Measurements from ENCODE around the gene ANO6.
"Not testable (repeated sequence)": the region's sequence is repeated elsewhere in the genome, so short reads cannot be mapped to it uniquely, and the experiment has no call there.

Gene ANO6

DNA sequence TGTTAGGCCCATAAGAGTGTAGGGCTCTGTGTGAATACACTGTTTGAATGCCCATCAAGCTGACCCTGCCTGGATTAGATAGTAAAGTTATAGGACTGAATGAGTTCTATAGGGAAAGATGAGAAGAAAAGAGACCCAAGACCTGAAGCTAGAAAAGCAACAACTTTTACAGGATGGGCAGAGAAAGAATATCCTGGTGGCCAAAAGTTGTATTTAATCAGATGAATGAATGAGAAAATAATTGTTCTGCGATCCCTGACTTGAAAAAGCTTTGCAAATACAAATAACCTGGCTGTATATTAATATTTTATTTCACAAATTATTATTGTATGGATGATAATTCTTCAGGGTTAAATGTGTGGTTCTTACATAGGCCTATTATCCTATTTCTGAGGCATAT lies 2.8 kb upstream of the ANO6 start:
- DNase-seq (ENCODE audit: low spot score), result no peak

DNA sequence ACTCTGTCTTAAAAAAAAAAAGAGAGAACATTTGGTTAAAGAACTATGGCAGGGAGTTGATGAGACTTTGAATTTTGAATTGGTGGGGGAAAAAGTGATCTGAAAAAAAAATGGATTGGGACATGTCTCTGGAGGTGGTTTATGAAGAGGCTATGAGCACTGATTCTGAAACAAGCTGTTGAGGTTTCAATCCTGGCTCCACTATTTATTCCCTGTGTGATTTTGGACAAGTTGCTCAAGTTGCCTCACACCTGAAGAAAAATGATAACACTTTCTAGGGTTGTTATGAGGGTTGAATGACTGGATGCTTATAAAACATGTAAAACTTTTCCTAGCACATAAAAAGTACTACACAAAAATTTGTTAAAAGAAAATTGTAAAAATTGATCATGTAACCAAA lies 1.8 kb upstream of the ANO6 start:
- no peak for DNase-seq (ENCODE audit: low spot score)

DNA sequence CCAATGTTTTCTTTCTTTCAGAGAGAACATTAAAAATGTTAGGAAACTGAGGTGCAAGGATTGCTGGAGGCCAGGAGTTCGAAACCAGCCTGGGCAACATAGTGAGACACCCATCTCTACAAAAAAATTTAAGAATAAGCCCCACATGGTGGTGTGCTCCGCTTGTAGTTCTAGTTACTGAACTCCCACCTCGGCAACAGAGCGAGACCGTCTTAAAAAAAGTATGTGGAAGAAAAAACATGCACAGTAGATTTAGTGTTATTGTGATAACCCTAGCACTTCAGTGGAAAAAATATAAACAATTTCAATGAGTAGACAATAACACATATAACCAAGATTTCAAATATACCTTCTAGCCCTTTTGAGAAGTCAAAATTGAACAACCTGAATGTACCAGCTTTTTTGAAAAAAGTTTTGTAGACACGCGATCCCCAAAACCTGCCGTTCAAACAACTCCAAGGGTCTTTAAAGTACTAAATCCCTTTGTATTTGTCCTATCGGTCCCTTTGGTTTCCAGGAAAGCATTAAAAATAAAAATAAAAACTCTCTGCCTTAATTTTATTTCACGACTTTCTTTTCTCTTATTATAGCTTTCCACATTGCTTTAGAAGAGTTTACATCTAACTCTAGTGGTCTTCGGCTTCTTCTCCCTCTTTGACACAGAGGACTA lies 1.0 kb upstream of the ANO6 start:
- no peak for DNase-seq (ENCODE audit: low spot score)

DNA sequence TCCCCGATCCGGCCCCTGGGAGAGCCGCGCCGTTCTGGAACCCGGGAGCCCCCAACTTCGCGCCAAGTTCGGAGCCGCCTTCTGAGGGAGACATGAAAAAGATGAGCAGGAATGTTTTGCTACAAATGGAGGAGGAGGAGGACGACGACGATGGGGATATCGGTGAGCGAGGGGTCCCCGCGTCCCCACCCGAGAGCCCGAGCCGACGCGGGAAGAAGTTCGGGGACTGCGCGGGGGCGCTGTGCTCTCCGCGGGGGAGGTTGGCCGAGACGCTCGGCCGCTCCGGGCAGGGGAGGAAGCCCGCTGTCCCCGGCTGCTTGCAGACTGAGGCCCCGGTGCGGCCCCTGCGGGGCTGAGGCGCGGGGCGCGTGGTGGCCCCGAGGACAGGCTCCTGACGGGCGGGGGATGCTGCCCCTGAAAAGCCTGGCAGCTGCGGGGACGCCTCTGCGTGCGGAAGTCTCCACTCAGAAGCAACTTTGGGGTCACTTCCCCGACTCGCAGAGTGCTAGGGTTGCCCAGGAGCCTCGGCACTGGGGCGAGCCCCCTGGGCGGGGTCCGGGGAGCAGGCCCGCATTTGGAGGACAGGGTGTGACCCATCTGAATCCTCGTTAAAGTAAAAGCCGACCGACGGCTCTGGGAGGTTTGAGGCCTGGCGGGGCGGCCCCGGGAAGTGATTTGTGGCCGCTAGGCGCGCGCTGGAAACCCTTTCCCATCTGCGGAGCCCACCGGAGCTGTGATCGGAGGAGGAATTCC lies 511 bp downstream of the ANO6 start:
- DNase-seq (ENCODE audit: low spot score), result peak; percentile 35

DNA sequence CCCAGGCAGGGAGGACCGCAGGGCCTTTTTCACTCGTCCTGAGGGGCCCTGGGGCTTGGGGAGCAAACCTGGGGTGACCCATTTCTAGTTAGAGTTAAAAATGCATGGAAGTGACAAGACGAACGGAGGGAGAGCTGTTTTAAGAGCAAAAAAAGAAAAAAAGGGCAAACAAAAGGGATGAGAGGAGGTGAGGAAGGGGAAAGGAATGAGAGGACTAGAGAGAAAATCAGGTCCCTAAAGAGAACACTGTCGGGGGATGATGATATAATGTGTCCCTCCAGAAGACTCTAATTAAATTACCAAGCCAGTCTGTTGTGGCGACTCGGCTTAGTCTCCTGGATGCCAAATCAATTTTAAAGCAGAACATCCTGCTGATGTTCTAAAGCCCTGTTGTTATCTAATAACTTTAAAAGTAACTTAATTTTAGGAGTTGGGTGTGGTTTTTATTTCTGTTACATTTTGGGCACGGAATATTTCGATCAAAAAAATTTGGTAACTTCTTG lies 1.1 kb downstream of the ANO6 start:
- no peak for DNase-seq (ENCODE audit: low spot score)

DNA sequence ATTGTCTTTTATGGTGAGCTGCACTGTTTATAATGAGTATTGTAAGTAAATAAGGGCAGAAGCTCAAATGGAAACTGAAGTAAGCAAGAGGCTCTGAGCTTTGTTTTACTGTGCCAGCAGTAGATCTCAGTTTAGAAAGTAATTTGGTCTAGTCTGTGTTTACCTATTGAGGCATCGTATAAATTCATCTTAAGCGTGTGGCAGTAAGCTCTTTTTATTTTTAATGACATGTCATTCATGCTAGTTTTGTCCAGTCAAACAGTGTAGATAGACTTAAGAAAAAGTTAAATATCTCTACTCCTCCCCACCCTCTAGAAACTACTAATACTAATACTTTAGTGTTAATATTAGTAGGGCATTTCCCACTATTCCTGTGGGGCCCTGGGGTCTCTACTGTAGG lies 2.0 kb downstream of the ANO6 start:
- no peak for DNase-seq (ENCODE audit: low spot score)

DNA sequence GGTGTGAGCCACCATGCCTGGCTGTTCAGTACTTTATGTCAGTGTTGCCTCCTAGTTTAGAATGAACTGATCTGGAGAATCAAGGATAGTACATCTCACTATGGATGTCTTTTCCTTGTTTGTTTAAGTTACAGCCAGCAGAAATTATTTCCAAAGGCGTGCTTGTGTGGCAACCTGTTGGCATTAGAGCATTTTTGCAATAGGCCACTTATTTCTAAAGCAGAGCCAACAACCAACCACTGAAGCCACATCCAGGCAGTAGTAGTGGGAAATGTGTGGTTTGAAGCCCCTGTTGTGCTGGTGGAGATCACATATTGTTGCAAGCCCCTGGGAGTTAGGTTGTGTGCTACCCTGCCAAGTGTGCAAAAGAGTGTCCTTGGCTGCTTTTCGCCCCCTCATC lies 3.7 kb downstream of the ANO6 start:
- no peak for DNase-seq (ENCODE audit: low spot score)

DNA sequence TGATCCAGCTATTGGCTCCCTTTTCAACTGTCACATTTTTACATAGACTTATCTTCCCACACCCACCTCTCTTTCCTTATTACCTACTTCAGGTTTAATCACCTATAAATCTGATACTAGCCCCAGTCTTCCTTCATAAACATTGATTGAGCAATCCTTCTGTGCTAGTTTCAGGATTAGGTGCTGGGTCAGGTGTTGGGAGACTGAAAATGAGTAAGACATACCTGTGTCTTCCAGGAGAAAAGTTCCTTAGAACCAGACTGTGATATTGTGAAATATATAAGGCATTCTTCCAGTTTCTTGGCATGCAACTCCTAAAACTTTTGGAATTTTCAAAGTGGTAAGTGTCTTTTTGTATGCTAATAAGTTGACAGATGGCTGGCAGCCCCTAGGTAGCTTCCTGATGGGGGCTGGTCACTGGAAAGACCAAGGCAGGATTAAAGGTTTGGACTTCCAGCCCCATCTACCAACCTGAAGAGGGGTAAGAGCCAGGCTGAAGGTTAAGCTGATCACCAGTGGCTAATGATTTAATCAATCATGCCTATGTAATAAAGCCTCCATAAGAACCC lies 4.6 kb downstream of the ANO6 start:
- DNase-seq (ENCODE audit: low spot score), result no peak

DNA sequence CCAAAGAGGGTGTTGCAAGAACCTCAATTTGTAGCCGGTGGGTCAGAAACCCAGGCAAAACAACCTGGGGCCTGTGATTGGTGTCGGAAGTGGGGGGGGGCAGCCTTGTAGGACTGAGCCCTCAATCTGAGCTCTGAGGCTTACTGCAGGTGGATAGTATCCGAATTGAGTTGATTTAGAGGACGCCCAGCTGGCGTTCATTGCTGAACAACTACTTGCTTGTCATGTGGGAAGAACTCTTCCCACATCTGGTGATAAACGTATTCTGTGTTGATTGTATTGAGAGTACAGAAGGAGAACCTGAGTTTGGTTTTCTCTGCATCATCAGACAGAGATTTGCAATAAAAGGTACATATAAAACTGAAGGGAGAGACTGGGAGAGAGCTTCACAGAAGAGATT lies 5.1 kb downstream of the ANO6 start:
- no peak for DNase-seq (ENCODE audit: low spot score)

DNA sequence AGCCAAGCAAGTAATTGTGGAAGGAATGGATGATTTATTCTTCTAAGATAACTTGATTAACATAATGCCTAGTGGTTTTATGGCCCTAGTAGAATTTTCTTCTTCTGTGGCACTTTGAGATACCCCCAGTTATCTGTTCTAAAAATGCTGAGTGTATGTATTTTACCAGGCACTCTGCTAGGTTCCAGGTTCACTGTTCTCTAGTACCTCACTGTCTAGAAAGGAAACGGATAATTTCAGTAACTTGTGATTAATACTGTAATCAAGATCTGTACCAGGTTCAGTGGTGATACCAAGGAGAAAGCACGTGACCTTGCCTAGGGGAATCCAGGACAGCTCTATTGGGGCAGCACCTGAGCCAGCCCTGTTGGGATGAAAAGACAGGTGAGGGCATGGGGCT lies 8.0 kb downstream of the ANO6 start:
- DNase-seq (ENCODE audit: low spot score), result no peak

DNA sequence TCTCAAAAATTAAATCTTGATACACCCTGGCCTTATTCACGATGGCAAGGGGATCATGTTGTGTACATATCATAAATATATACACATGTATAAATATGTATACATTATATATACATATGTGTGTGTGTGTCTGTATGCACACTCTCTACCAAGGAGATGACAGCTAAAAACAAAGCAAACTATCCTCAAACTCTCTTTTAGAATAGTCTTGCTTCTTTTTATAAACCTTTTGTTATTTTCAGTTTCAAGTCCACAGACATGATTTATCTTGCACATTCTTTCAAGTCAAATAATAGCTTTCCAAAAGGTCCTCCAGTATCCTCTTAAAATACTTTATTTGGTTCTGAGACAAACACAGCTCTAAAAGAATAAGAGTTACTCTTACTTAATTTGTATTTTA lies 8.4 kb downstream of the ANO6 start:
- no peak for DNase-seq (ENCODE audit: low spot score)

DNA sequence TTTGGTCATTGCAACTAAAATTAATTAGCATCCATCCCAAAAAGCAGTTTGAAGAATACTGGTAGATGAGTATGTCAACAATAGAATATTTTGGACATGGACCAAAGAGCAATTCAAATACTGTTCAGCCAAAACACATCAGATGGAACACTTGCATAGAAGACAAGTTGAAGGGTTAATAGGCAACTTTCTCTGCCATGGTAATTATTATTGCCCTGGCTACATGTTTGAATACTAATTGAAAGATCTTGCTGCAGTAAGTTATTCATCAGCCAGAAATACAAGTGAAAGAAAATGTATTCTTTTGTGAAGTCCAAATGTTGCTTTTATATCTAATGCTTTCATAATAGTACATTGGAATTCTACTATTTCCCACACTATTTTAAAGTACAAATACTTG lies 10.1 kb downstream of the ANO6 start:
- no peak for DNase-seq (ENCODE audit: low spot score)

DNA sequence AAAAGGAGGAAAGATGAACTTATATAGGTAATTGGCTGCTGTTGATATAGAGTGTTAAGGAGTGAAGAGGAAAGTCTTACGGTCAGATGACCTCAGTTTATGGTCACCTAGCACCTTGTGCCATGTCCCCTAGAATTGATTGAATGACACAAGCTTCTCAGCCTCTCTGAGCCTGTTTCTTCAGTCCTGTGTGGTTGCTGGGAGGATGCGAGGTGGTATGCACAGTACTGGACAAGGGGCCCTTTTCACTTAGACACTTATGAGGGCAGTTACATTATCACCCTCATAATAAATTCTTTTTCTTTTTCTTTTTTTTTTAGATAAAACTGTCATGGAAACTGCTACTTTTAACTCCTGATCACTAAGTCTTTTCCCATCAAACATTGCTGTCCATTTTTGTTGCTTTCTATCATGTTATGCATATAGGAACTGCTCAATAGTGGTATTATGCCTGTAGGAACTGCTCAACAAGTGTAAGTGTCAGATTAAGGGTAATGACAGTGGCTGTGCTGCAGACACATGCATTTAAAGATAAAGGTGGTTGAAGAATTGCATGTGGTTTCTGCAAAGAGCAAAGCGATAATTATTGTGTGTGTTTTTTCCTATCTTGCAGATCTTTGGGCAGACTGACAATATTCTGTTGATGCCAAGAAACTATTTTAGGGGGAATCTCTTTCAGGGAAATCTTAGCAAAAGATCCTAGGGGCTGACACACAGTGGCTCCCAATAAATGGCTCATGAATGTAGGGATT lies 11.6 kb downstream of the ANO6 start:
- no peak for DNase-seq (ENCODE audit: low spot score)

DNA sequence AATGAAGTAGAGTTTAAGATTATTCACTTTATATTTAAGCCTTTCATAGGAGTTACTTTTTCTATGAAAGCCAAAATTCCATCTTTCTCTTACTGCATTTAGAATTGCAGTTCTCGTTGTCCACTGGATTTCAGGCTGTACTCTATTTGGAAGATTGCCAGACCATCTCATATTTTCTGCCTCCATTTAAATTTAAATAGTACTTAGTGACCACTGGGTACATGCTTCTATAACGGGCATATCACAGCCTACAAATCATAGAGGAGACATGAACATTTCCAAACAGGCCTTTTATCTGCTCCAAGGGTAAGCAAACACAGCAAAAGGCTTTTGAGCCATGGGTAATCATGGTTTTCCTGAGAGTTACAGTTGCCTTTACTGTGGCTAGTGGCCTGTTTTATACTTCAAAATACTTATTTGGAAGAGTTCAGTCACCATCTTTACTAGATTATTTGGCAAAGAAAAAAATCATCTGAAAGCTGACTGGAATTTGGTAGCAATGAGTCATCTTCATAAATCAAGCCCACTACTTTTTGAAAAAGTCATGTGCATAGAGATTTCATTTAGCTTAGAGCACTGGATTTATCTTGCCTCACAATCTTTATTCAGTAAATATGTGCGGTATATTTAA lies 15.7 kb downstream of the ANO6 start:
- no peak for DNase-seq (ENCODE audit: low spot score)

DNA sequence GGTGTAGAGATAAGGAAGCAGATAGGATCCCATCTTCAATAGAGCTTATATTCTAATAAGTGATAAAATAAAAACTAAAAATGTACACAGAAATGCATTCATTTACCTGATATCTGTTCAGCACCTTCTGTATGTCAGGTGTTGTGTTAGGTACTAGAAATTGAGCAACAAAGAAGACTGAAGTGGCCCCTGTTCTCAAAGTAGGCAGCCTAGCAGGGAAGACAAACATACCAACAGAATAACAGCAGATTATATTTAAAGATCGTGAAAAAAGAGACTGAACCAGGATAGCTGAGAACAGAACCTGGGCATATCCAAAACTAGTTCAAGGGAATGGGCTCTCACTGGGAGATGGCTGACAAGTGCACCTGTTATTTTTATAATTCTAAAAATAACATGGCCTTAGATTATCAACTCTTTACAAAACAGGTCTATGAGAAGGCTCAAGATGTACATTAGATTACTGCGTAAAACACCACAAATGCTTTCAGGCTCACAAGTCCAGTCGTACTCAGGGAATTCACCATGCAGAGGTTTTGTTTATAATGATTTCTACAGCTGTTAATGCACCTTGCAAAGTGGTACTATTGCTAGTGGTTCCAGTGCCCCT lies 16.4 kb downstream of the ANO6 start:
- no peak for DNase-seq (ENCODE audit: low spot score)

DNA sequence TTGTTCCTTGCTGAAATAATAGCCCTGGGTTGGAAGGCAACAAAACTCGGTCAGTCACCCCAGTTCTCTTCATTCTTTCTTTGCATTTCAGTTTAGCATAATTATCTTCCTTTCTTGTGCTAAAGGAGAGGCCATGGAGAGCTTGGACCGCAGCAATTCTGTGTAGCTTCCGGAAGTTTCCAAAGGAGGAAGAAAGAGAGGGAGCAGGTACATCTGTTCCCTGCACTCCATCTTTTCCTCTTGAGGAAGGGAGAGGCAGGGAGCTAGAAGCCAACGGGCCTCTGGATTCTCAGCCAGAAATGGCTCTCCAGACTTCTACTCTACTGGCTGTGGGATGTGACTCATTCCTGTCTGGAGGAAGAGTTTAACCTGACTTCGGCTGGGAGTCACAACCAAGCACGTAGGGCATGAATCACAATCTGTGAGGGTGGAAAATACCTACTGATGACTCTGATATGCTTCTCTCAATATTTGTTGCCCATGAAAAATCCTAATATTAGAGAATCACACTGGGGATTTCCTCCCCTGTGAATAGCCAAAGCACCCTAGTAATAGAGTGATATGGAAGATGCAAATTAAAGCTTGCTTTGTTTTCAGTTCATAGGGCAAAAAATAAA lies 17.0 kb downstream of the ANO6 start:
- DNase-seq (ENCODE audit: low spot score), result no peak

DNA sequence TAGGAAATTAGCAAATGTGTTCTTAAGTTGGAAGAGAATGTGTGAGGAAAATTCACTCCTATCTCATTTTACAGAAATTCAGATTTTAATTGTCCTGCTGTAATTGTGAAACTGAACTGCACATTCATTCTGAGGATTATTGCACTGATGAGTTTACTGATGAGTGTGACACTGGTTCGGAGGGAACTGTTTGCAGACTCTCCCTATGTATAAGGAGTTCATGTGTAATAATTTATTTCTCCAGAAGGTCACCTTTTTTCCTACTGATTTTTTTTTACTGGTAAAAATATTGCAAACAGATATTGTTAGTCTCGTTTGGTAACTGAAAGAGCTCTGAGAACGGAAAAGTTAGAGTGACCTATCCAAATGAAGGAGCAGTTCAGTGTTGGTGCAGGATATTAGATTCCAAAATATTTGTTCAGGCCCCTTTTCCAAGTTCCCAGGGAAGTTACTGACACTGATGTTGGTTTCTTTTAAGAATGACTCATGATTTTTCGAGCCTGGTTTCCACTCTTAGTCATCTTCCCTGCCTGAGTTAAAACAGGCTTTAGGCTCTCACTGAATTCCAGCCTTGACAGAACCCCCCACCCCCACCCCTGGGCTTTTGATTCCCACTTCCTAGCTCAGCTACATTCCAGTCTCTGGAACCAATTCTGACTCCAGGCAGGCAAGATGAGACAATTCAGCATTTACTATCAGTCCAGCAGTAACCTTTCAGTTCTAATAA lies 18.4 kb downstream of the ANO6 start:
- DNase-seq (ENCODE audit: low spot score), result peak; percentile 21

DNA sequence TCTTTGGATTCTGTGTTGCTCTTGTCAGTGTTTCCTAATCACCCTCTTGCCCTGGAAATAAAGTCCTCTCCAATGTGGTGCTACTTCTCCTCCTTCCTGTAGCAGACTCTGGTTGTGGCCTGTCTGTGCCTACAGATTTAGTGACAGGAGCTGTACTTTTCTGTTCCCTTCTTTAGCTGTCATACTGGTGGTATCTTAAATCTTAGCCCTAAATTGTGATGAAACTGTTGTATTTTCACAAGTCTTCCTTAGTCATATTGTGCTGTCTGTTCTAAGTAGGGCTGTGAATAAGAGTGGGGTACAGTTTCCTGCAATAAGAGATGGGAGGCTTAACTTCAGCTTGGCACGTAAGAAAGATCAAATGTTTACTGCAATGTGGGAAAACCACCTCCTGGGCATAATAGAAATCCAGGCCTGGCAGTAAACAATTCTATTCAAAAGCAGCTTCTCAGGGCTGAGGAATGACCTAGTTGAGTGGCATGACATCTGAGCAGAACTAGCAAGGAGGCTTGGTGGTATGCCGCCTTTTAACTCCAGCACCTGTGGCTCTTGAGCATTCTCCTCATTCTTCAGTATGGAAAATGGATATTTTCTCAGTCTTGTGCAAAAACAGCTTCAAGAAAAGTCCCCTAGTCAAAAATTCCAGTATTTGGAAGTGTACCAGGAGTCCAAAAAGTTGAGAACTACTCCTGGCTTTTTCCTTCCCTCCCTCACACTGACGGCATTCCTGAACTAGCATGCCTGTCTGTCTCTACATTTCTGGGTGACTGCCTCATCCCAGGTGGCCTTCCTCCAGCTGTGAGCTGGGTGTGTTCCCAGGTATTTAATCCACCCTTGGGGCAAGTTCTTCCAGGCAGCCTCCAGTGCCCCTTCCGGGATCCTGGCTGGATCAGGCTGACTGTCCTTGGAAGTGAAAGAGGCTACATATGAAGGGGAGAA lies 19.5 kb downstream of the ANO6 start:
- no peak for DNase-seq (ENCODE audit: low spot score)

DNA sequence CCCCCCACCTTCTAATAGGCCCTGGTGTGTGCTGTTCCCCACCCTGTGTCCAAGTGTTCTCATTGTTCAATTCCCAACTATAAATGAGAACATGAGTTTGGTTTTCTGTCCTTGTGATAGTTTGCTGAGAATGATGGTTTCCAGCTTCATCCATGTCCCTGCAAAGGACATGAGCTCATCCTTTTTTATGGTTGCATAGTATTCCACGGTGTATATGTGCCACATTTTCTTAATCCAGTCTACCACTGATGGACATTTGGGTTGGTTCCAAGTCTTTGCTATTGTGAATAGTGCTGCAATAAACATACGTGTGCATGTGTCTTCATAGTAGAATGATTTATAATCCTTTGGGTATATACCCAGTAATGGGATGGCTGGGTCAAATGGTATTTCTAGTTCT lies 20.5 kb downstream of the ANO6 start:
- DNase-seq (ENCODE audit: low spot score), result not testable (repeated sequence)

Measured in globus pallidus (tissue), 1 donor.